GM13977 (cell line): ENCODE data around the gene CMAS.

ENCODE experiments used
- DNase-seq: peaks from one replicate; pipeline ENCODE4 v3.0.0; 2012; ENCODE audit warnings: low spot score
- in situ Hi-C: fragments of 300-500 bp; cut with MboI; formaldehyde crosslinking; loops from one replicate; pipeline ENCODE4 v1.12.0; 2022; ENCODE audit warnings: low sequenced_read_pairs, low pct_unique_long_range_greater_than_20kb, mixed read lengths, inconsistent platforms; ENCODE audit not compliant: unreplicated experiment
- TF ChIP-seq, protein P1 (sequence below): IDR thresholded peaks from 2 replicates; pipeline ENCODE4 v1.5.1; 2012; ENCODE audit warnings: mild to moderate bottlenecking, control low read depth; ENCODE audit not compliant: insufficient read depth; ENCODE audit errors: extremely low read depth, missing control alignments

Gene CMAS

DNA sequence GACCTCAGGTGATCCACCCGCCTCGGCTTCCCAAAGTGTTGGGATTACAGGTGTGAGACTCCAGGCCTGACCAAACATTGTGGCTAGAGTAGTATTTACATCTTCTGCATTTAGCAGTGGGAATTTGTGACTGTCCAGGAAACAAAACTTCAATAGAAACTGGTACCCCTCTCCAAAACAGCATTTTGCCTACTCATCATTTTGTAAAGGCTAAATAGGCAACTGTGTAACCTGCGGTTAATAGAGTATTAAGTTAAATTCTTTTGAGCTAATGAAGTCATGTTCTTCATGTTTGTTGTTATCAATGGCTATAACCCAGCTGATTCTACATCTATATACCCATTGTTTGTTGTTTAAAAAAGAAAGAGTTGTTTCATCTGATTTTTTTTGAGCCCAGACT is 8.1 kb downstream of the CMAS start:
- in situ Hi-C loops: no loop called here
- TF ChIP-seq, protein P1, sequence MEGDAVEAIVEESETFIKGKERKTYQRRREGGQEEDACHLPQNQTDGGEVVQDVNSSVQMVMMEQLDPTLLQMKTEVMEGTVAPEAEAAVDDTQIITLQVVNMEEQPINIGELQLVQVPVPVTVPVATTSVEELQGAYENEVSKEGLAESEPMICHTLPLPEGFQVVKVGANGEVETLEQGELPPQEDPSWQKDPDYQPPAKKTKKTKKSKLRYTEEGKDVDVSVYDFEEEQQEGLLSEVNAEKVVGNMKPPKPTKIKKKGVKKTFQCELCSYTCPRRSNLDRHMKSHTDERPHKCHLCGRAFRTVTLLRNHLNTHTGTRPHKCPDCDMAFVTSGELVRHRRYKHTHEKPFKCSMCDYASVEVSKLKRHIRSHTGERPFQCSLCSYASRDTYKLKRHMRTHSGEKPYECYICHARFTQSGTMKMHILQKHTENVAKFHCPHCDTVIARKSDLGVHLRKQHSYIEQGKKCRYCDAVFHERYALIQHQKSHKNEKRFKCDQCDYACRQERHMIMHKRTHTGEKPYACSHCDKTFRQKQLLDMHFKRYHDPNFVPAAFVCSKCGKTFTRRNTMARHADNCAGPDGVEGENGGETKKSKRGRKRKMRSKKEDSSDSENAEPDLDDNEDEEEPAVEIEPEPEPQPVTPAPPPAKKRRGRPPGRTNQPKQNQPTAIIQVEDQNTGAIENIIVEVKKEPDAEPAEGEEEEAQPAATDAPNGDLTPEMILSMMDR: no peak

DNA sequence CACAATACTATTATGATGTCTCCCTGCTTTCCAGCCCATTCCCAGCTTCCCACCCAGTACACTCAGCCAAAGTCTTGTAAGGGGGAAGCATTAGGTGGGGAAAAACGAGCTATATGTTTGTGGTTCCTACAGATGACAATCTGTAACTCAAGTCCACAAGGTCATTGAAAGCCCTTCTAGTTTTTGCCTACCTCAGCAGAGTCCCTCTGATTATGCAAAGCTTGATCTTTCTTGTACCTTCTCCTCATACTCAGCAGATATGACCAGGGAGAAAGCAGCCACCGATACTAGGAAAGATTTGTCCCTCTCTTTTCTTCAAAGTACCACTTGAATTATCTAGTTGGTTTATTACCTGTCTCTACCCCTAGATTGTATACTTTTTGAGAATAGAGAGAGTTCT is 10.6 kb downstream of the CMAS start:
- in situ Hi-C loops: no loop called here
- TF ChIP-seq, protein P1: no peak
- no peak for DNase-seq

More for the DNA sequence above, 8.1 kb downstream of the CMAS start:
- DNase-seq: no peak

DNA sequence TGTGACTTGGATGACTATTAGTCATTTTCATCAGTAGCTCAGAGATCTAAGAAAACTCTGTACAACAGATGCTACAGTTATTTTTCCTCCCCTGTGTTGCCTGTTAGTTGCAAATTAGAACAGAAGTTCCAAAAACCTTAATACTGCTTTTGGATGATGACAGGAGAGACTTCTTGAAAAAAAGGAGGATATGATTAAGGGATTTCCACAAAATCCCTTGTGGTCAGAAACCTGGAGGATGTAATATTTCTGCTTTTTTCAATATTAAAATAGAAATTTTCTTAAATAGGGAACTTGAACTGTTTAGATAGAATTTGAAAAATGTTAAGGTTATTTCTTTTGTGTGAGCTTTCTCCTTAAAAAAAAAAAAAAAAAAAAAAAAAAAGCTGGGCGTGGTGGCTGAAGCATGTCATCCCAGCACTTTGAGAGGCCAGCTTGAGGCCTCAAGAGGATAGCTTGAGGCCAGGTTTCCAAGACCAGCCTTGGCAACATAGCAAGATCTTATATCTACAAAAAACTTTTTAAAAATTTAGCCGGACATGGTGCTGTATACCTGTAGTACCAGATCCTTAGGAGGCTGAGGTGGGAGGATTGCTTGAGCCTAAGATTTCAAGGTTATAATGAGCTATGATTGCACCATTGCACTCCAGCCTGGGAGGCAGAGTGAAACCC is 14.1 kb downstream of the CMAS start:
- TF ChIP-seq, protein P1: no peak
- in situ Hi-C loops: no loop called here
- DNase-seq: no peak

DNA sequence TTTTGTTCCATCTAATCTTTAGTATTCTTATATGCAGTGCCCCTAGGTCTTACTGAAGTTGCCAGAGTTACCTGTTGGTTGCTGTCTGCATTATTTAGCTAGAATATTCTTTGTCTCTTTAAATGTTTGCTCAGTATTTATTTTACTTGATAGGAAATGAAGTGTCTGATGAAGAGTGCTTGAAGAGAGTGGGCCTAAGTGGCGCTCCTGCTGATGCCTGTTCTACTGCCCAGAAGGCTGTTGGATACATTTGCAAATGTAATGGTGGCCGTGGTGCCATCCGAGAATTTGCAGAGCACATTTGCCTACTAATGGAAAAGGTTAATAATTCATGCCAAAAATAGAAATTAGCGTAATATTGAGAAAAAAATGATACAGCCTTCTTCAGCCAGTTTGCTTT is 18.9 kb downstream of the CMAS start:
- in situ Hi-C loops: no loop called here
- no peak for DNase-seq

DNA sequence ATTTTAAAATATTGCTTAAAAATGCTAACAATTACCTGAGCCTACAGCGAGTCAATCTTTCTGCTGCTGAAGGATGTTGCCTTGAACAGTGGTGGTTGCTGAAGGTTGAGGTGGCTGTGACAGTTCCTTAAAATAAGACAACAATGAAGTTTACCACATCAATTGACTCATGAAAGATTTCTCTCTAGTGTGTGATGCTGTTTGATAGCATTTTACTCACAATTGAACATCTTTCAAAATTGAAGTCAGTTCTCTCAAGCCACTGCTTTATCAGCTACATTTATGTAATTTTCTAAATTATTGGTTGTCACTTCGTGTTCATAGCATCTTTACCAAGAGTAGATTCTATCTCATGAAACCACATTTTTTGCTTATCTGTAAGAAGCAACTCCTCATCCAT is 20.3 kb downstream of the CMAS start:
- DNase-seq: no peak
- in situ Hi-C loops: no loop called here

More for the DNA sequence above, 18.9 kb downstream of the CMAS start:
- TF ChIP-seq, protein P1: no peak

DNA sequence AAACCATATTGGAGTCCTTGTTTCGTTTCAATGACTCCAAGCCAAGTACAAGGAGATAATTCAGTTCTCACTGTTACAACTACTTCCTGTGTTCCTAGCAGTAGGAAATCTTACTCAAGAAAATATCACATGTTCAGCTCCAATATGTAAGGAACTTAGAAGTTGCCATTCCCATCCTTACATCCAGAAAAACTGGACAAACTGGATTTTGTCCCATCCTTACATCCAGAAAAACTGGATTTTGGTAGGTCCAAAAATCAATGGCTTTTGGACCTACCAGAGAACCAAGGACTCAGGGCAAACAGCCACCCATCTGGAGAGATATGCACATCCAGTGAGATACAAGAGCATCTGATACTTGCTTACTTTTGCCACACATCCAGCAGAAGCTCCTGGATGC is 23.8 kb downstream of the CMAS start:
- in situ Hi-C loops: no loop called here
- TF ChIP-seq, protein P1: no peak
- no peak for DNase-seq

More for the DNA sequence above, 20.3 kb downstream of the CMAS start:
- TF ChIP-seq, protein P1: no peak
